HUES48 (cell line): ENCODE data around the gene FSTL4.
"Not testable (repeated sequence)": the region's sequence is repeated elsewhere in the genome, so short reads cannot be mapped to it uniquely, and the experiment has no call there.

ENCODE experiments used
- H3K27ac ChIP-seq: one replicate; pipeline ENCODE4 v1.7.0; 2013; ENCODE audit warnings: low read depth, low read length, inconsistent platforms
- H3K27me3 ChIP-seq: 2 replicates; pipeline ENCODE4 v1.6.1; 2013; ENCODE audit warnings: mild to moderate bottlenecking, low read length; ENCODE audit not compliant: control insufficient read depth, insufficient read depth
- H3K36me3 ChIP-seq: 2 replicates; pipeline ENCODE4 v1.6.1; 2013; ENCODE audit warnings: low read length; ENCODE audit not compliant: control insufficient read depth, insufficient read depth
- H3K4me1 ChIP-seq: 2 replicates; pipeline ENCODE4 v1.6.1; 2013; ENCODE audit warnings: mild to moderate bottlenecking, low read length; ENCODE audit not compliant: control insufficient read depth, insufficient read depth
- H3K4me3 ChIP-seq: 2 replicates; pipeline ENCODE4 v1.5.1; 2013; ENCODE audit warnings: mild to moderate bottlenecking, low read depth, low read length
- H3K9ac ChIP-seq: 2 replicates; pipeline ENCODE4 v1.6.1; 2013; ENCODE audit warnings: mild to moderate bottlenecking, low read depth, low read length, moderate library complexity
- H3K9me3 ChIP-seq: 2 replicates; pipeline ENCODE4 v1.6.1; 2013; ENCODE audit warnings: low read length; ENCODE audit not compliant: control insufficient read depth, insufficient read depth

FSTL4 gene

GRCh38 chr5:133454442-133454841 lies 157.9 kb downstream of the FSTL4 start:
- H3K4me3 ChIP-seq = no peak overlapping the region
- no peak overlapping the region for H3K27ac ChIP-seq
- H3K9ac ChIP-seq = no peak overlapping the region
- no peaks in the 10 kb centered on the region for H3K9me3 ChIP-seq
- H3K4me1 ChIP-seq = no peaks in the 10 kb centered on the region
- no peaks in the 10 kb centered on the region for H3K36me3 ChIP-seq
- H3K27me3 ChIP-seq = no peaks in the 10 kb centered on the region

GRCh38 chr5:133453831-133454230 lies 158.5 kb downstream of the FSTL4 start:
- no peaks in the 10 kb centered on the region for H3K4me1 ChIP-seq
- no peaks in the 10 kb centered on the region for H3K9me3 ChIP-seq
- no peak overlapping the region for H3K9ac ChIP-seq
- H3K27ac ChIP-seq = no peak overlapping the region
- H3K36me3 ChIP-seq = no peaks in the 10 kb centered on the region
- H3K27me3 ChIP-seq = no peaks in the 10 kb centered on the region
- H3K4me3 ChIP-seq = no peak overlapping the region

- Histone ChIP-seq H3K4me1 (no peaks in the 10 kb centered on the region), H3K9me3 (no peaks in the 10 kb centered on the region), H3K4me3 (no peak overlapping the region), H3K27me3 (no peaks in the 10 kb centered on the region), H3K36me3 (no peaks in the 10 kb centered on the region), H3K9ac (no peak overlapping the region), H3K27ac (no peak overlapping the region)
These were observed 159.1 kb downstream of the FSTL4 start for GRCh38 chr5:133453084-133453780.

- Histone ChIP-seq H3K27me3 (no peaks in the 10 kb centered on the region), H3K36me3 (no peaks in the 10 kb centered on the region), H3K27ac (no peak overlapping the region), H3K4me1 (no peaks in the 10 kb centered on the region), H3K9me3 (no peaks in the 10 kb centered on the region), H3K4me3 (no peak overlapping the region), H3K9ac (no peak overlapping the region)
These were observed 160.4 kb downstream of the FSTL4 start for GRCh38 chr5:133451926-133452325.

GRCh38 chr5:133450286-133450685 lies 162.1 kb downstream of the FSTL4 start:
- Histone ChIP-seq H3K9ac (no peak overlapping the region), H3K36me3 (no peaks in the 10 kb centered on the region), H3K27ac (no peak overlapping the region), H3K9me3 (no peaks in the 10 kb centered on the region), H3K4me3 (no peak overlapping the region), H3K27me3 (no peaks in the 10 kb centered on the region), H3K4me1 (no peaks in the 10 kb centered on the region)

GRCh38 chr5:133449181-133449580 lies 163.2 kb downstream of the FSTL4 start:
- Histone ChIP-seq H3K4me3 (no peak overlapping the region), H3K27ac (no peak overlapping the region), H3K27me3 (no peaks in the 10 kb centered on the region), H3K4me1 (no peaks in the 10 kb centered on the region), H3K36me3 (no peaks in the 10 kb centered on the region), H3K9me3 (no peaks in the 10 kb centered on the region), H3K9ac (no peak overlapping the region)

GRCh38 chr5:133446440-133446839 lies 165.9 kb downstream of the FSTL4 start:
- Histone ChIP-seq H3K36me3 (no peaks in the 10 kb centered on the region), H3K9ac (no peak overlapping the region), H3K4me3 (no peak overlapping the region), H3K9me3 (no peaks in the 10 kb centered on the region), H3K27ac (no peak overlapping the region), H3K4me1 (no peaks in the 10 kb centered on the region), H3K27me3 (no peaks in the 10 kb centered on the region)

- Histone ChIP-seq H3K27ac (no peak overlapping the region), H3K9me3 (no peaks in the 10 kb centered on the region), H3K9ac (no peak overlapping the region), H3K4me1 (no peaks in the 10 kb centered on the region), H3K4me3 (no peak overlapping the region), H3K36me3 (no peaks in the 10 kb centered on the region), H3K27me3 (no peaks in the 10 kb centered on the region)
These were observed 166.6 kb downstream of the FSTL4 start for GRCh38 chr5:133445744-133446143.

- H3K9ac ChIP-seq, H3K36me3 ChIP-seq, H3K27ac ChIP-seq, H3K4me3 ChIP-seq, H3K9me3 ChIP-seq, H3K4me1 ChIP-seq, H3K27me3 ChIP-seq: not testable (repeated sequence)
These were observed 167.1 kb downstream of the FSTL4 start for GRCh38 chr5:133445204-133445603.

GRCh38 chr5:133444711-133445110 lies 167.6 kb downstream of the FSTL4 start:
- no peaks in the 10 kb centered on the region for H3K27me3 ChIP-seq

GRCh38 chr5:133441166-133441815 lies 171.1 kb downstream of the FSTL4 start:
- Histone ChIP-seq H3K4me3 (no peak overlapping the region), H3K4me1 (no peaks in the 10 kb centered on the region), H3K27me3 (no peaks in the 10 kb centered on the region), H3K36me3 (no peaks in the 10 kb centered on the region), H3K9me3 (no peaks in the 10 kb centered on the region), H3K27ac (no peak overlapping the region), H3K9ac (no peak overlapping the region)

More at GRCh38 chr5:133444711-133445110, 167.6 kb downstream of the FSTL4 start:
- H3K4me1 ChIP-seq = no peaks in the 10 kb centered on the region
- H3K36me3 ChIP-seq = no peaks in the 10 kb centered on the region
- H3K27ac ChIP-seq = no peak overlapping the region
- H3K9ac ChIP-seq = no peak overlapping the region
- no peak overlapping the region for H3K4me3 ChIP-seq
- no peaks in the 10 kb centered on the region for H3K9me3 ChIP-seq
